HG02970 (cell line): ENCODE results near the gene COPZ1.
"Not testable (repeated sequence)": the region's sequence is repeated elsewhere in the genome, so short reads cannot be mapped to it uniquely, and the experiment has no call there.

Source experiments
- ATAC-seq: cut with Tn5 transposase; IDR thresholded peaks from one replicate; pipeline ENCODE4 v1.9.1; 2021; ENCODE audit warnings: mild to moderate bottlenecking, moderate library complexity, moderate number of reproducible peaks; ENCODE audit not compliant: unreplicated experiment, low FRiP score

Gene COPZ1

GRCh38 chr12:54330442-54330841 lies 5.5 kb downstream of the COPZ1 start:
- no peak for ATAC-seq

DNA sequence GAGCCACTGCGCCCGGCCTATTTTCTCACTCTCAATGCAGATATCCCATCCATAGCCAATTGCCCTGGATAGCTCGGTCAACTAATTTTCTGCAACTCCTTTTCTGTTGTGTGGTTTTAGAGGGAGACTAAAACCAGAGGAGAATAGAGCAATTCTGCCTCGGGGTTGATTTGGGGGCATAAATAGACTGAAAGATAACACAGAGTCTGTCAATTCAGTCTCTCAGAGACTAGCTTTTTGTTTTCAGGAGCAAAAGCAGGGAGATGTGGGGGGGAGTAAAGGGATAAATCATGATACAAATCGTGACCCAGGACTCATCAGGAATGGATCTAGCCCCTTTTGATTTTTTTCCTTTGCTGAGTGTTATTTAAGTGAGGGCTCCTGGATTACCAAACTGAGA lies 6.5 kb downstream of the COPZ1 start:
- ATAC-seq: no peak

DNA sequence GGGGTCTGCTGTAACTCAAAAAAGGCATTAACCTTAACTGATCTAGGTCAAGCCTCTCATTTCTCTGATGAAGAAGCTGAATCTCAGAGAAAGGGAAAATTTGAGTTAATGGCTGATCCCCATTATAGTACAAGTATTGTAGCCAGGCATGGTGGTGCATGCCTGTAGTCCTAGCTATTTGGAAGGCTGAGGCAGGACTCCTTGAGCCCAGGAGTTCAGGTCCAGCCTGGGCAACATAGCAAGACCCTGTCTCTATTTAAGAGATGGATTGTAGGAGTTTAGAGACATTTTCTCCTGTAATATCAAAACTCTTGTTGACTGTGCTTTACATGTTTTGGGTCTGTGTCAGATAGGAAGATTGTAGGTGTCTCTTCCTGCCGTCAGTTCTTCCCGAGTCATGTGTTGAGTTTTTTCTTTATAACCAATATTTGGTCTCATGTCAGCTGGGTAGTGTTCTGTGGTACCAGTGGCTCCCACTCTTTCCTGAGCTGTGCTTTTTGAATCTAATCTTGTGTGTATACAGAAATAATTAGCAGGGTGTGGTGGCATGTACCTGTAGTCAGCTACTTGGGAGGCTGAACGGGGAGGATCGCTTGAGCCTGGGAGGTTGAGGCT lies 8.6 kb downstream of the COPZ1 start:
- ATAC-seq: no peak

DNA sequence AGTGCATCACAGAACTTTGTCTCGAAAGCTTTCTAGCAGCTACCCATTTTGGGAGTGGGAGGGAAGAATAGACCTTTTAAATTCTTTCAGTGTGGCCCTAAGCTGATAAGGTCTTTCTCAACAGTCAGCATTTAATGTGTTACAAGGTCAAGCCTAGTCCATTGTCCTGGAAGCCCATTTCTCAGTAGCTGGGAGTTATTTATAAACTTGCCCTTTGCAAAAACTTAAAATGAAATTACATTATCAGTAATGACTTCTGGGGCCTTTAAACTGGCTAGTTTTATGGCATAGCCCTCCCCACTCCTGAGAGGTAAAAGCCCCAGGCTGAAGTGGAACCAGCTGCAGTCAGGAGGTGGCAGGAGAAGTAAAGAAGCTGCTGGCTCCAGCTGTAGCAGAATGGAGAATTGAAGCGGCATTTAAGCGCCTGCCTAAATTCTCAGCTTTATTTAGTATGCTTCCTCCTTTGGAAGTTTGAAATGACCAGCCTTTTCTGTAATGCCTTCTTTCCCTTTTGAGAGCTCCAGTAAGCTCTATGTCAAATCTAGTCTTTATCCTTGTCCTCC lies 12.4 kb downstream of the COPZ1 start:
- ATAC-seq: no peak

- no peak for ATAC-seq
These were observed 13.1 kb downstream of the COPZ1 start for GRCh38 chr12:54337854-54338650.

DNA sequence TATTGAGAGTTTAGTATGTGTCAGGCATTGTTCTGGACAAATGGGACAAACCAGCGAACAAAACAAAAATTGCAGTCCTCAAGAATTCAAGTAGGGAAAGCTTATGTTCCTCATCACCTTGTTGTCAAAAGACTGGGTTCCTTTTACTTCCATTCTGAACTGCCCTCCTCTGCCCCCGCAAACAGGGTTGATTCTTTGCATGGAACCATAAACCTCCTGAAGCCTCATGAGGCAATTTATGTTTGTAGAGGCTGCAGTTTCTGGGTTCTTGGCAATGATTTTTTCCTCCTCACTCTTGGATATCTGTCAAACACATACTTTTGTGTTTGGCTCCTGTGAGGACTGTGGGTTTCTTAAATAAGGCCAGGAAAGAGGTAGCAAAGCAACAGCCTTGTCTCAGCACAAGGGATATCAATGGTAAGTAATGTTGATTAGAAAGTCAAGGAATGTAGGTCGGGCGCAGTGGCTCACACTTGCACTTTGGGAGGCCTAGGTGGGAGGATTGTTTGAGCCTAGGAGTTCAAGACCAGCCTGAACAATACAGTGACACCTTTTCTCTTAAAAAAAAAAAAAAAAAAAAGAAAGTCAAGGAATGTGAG lies 13.9 kb downstream of the COPZ1 start:
- no peak for ATAC-seq

- ATAC-seq: no peak
These were observed 15.9 kb downstream of the COPZ1 start for GRCh38 chr12:54340846-54341245.

DNA sequence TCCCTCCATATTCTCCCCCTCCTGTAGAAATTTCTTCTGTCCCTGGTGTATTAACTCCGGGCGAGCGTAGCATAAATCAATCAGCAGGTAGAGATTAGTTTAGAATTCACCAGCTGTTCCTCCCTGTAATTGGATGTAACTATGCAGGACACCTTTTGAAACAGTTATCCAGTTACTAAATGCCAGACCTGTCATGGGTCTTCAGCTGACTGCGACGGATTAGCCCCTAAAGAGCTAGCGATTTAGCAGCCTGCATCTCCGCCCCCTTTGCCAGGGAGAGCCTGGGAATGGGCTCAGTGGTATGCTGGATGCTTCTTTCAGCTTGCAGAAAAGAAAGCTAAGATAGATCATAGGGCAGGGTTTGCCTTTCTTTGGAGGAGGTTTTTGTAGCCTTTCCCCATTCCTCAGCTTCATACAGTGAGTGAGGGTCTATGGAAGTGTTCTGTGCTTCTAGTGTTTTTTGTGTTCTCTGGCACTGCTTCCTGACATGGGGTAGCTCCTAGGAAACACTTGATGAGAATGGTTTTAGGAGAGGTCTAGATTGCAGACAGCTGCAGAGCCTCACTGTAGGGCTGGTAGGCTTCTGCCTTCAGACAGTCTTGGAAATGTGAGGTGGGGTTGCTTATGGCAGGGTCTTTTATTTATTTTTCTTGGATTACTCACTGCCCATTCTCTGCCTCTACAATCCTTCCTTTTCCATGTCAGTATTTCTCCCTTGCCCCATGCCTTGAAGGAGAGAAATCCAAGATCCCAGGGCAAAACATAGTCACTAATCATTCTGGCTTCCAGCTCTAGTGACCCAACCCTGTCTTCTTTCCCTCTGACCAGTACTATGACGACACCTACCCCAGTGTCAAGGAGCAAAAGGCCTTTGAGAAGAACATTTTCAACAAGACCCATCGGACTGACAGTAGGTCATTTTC lies 16.7 kb downstream of the COPZ1 start:
- no peak for ATAC-seq

GRCh38 chr12:54349036-54349435 lies 24.1 kb downstream of the COPZ1 start:
- no peak for ATAC-seq

DNA sequence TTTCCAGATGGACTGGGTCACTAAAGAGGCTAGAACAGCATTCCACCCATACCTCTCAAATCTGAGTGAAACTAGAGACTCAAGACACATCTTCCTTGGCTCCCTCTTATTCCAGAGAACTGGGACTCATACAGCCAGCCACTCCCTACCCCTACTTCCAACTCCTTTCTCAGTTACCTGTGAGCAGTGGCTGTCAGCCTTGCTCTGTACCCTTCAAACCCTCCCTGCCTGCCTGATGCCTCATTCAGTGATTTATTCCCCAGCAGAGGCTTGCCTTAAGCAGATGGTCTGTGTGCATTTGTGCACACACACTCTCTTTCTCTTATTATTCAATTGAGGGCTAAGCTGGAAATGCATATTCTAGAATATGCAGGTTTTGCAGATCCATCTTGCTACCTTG lies 24.7 kb downstream of the COPZ1 start:
- ATAC-seq: no peak

GRCh38 chr12:54350743-54351142 lies 25.8 kb downstream of the COPZ1 start:
- ATAC-seq: no peak

- ATAC-seq: no peak
These were observed 26.4 kb downstream of the COPZ1 start for GRCh38 chr12:54351341-54351740.

GRCh38 chr12:54352022-54352531 lies 27.1 kb downstream of the COPZ1 start:
- ATAC-seq: no peak

- no peak for ATAC-seq
These were observed 28.3 kb downstream of the COPZ1 start for GRCh38 chr12:54352891-54353874.

DNA sequence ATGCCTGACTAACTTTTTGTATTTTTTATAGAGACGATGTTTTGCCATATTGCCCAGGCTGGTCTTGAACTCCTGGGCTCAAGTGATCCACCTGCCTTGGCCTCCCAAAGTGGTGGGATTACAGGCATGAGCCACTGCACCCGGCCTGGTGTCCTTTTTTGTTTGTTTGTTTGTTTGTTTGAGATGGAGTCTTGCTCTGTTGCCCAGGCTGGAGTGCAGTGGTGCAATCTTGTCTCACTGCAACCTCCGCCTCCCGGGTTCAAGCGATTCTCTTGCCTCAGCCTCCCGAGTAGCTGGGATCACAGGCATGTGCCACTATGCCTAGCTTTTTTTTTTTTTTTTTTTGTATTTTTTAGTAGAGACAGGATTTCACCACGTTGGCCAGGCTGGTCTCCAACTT lies 29.3 kb downstream of the COPZ1 start:
- ATAC-seq: not testable (repeated sequence)

- no peak for ATAC-seq
These were observed 30.3 kb downstream of the COPZ1 start for GRCh38 chr12:54355104-54355815.

- ATAC-seq: no peak
These were observed 31.3 kb downstream of the COPZ1 start for GRCh38 chr12:54356228-54356627.

DNA sequence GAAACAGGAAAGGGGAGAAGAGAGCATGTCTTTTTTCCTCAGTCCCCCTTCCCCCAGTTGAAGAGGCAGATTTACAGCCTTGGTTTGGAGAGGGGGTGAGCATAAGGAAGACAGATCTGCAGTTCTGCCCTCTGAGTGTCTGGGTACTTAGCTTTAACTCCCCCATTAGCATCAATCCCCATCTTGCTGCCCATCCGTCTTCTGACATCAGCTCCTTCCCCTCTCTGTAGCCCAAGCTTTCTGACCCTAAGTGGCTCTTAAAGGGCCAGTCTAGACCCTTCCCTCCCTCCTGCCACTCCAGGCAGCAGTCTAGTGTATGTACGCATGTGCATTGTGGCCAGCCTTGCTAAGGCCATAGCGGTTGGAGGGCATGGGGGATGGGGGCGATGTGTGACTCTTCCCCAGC lies 32.0 kb downstream of the COPZ1 start:
- no peak for ATAC-seq
